IPS-11a (cell line): ENCODE data around the gene TOMM34.

Experiments used
- H3K4me3 ChIP-seq: one replicate; pipeline ENCODE4 v1.5.1; 2013; ENCODE audit warnings: low read depth, low read length, control low read depth

The TOMM34 gene

DNA sequence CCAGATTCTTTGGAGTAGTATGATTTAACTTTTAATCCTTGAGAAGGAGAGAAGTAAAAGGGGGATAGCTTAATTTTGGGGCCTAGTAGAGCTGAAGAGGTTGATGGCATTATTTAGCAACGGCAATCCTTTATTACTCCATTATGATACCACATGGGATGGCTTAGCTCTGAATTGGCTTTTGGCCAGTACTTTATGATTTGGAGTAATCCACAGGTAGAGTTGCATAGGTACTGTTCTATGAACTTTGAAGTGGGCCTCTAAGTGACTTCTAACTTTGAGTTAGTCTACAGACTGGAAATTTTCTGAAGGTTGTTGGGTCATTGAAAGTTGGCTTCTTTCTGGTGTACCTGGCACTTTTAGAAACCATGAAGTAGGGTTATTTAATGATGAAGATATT lies 63.1 kb downstream of the TOMM34 start:
- H3K4me3 ChIP-seq = no peak overlapping the region

DNA sequence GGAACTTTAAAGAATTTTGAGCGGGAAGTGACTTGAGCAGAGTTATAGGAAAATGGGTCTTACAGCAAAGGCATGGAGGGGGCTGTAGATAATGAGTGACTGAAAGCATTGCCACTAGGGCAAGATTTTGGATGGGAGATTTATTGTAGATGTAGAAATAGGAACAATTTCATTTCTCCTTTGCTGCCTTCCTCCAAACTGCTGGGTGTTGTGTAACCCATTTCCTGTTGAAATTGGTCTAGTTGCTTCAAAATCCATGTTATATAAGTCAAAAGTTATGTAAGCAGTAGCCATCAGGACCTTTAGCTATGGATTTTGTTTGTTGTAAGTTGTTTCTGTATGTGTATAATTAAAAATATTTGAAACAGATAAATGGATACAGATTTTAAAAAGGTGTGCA lies 63.6 kb downstream of the TOMM34 start:
- H3K4me3 ChIP-seq = no peak overlapping the region

DNA sequence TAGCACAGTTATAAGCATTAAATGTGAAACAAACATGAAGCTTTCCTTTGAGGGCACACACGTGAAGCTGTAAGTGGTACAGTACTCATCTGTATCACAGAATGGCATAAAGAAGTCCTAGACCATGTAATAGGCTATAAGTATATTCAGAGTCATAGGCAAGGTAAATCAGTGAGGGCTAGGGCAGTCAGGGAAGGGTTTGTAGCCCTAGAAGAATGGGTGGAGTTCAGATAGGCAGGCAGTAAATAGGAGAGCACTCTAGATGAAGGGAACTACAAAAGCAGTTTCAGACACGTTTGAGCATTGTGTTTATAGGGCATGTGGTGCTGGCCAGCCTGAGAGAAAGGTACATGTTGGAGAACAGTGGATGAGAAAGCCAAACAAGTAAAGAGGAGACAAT lies 65.2 kb downstream of the TOMM34 start:
- no peak overlapping the region for H3K4me3 ChIP-seq
